Left kidney (tissue), 2 donors: Measurements from ENCODE around the gene PTCHD4. TPM values are rescaled to one million over a fixed set of nuclear protein-coding genes. Genes with fewer than 3 reads are reported as not detected.

Experiments used
- DNase-seq: peaks from one replicate; pipeline ENCODE4 v3.0.0-alpha.2; 2013
- polyA plus RNA-seq: library from polyadenylated mRNA; unstranded; fragments of 120-200 nt; gene quantifications from one replicate; pipeline ENCODE4 v1.2.1, GENCODE V29; 2013; ENCODE audit not compliant: insufficient read length

PTCHD4 gene
- polyA plus RNA-seq, 1 donor: 1.8 TPM

- DNase-seq: no peak
These were observed 11.0 kb downstream of the PTCHD4 start for GRCh38 chr6:48099713-48100587.

- DNase-seq: no peak
These were observed 12.1 kb downstream of the PTCHD4 start for GRCh38 chr6:48098923-48099322.

- no peak for DNase-seq
These were observed 18.3 kb downstream of the PTCHD4 start for GRCh38 chr6:48092550-48093217.

GRCh38 chr6:48090546-48090945 is 20.5 kb downstream of the PTCHD4 start:
- no peak for DNase-seq

GRCh38 chr6:48087448-48087847 is 23.5 kb downstream of the PTCHD4 start:
- no peak for DNase-seq

- DNase-seq: no peak
These were observed 24.8 kb downstream of the PTCHD4 start for GRCh38 chr6:48086187-48086586.

GRCh38 chr6:48085131-48085741 is 25.8 kb downstream of the PTCHD4 start:
- DNase-seq: no peak

GRCh38 chr6:48084201-48084600 is 26.8 kb downstream of the PTCHD4 start:
- DNase-seq: no peak

GRCh38 chr6:48080227-48081009 is 30.6 kb downstream of the PTCHD4 start:
- DNase-seq: no peak

- no peak for DNase-seq
These were observed 32.9 kb downstream of the PTCHD4 start for GRCh38 chr6:48078120-48078519.

- no peak for DNase-seq
These were observed 35.8 kb downstream of the PTCHD4 start for GRCh38 chr6:48075181-48075580.

GRCh38 chr6:48073976-48074767 is 36.8 kb downstream of the PTCHD4 start:
- DNase-seq: no peak

GRCh38 chr6:48071833-48072232 is 39.2 kb downstream of the PTCHD4 start:
- no peak for DNase-seq

GRCh38 chr6:48069280-48069679 is 41.7 kb downstream of the PTCHD4 start:
- DNase-seq: no peak

- DNase-seq: no peak
These were observed 42.4 kb downstream of the PTCHD4 start for GRCh38 chr6:48068278-48069251.

GRCh38 chr6:48067886-48068277 is 43.1 kb downstream of the PTCHD4 start:
- DNase-seq: no peak

- DNase-seq: no peak
These were observed 43.8 kb downstream of the PTCHD4 start for GRCh38 chr6:48067148-48067712.

- no peak for DNase-seq
These were observed 49.6 kb downstream of the PTCHD4 start for GRCh38 chr6:48061265-48061990.
